Right renal cortex interstitium (tissue), 3 donors: ENCODE measurements around the gene ITGB3. TPM values are rescaled to one million over a fixed set of nuclear protein-coding genes. Genes with fewer than 3 reads are reported as not detected.

ENCODE experiments used
- DNase-seq, 3 donors: peaks; one replicate each; pipeline ENCODE4 v3.0.0-alpha.2; 2013; ENCODE audit warnings: low read depth in 3 of 3, low spot score in 2 of 3
- polyA plus RNA-seq, 3 donors: library from polyadenylated mRNA; unstranded; fragments of 120-200 nt; gene quantifications; one replicate each; pipeline ENCODE4 v1.2.1, GENCODE V29; 2013; ENCODE audit not compliant: insufficient read length in 3 of 3

Gene ITGB3
- polyA plus RNA-seq, 3 donors, result 19.0 to 20.8 (median 20.7) TPM

GRCh38 chr17:47274319-47275069 is 20.9 kb downstream of the ITGB3 start:
- DNase-seq, result no peak

GRCh38 chr17:47275245-47275984 is 21.8 kb downstream of the ITGB3 start:
- DNase-seq, result no peak

DNA sequence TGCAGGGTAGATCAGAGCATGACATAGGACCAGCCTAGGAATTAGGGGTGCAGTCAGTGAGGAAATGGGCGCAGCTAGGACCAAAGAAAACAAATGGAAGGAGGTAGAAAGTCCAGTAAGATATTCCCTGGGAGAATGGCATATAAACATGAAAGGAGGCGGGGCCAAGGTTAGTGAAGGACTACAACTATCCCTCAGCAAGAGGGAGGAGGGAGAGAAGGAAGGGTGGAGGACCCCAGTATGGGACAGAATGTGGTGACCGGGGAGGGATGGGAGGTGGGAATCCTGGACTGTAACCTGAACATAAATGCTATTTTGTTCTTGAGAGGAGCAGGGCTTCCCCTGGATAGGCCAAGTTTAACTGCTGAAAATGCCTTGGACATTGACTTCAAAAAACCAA is 22.8 kb downstream of the ITGB3 start:
- no peak for DNase-seq

GRCh38 chr17:47276868-47277267 is 23.2 kb downstream of the ITGB3 start:
- DNase-seq, result no peak

GRCh38 chr17:47277921-47278320 is 24.3 kb downstream of the ITGB3 start:
- no peak for DNase-seq

- DNase-seq, result no peak
Observed at GRCh38 chr17:47278561-47278960, 24.9 kb downstream of the ITGB3 start.

DNA sequence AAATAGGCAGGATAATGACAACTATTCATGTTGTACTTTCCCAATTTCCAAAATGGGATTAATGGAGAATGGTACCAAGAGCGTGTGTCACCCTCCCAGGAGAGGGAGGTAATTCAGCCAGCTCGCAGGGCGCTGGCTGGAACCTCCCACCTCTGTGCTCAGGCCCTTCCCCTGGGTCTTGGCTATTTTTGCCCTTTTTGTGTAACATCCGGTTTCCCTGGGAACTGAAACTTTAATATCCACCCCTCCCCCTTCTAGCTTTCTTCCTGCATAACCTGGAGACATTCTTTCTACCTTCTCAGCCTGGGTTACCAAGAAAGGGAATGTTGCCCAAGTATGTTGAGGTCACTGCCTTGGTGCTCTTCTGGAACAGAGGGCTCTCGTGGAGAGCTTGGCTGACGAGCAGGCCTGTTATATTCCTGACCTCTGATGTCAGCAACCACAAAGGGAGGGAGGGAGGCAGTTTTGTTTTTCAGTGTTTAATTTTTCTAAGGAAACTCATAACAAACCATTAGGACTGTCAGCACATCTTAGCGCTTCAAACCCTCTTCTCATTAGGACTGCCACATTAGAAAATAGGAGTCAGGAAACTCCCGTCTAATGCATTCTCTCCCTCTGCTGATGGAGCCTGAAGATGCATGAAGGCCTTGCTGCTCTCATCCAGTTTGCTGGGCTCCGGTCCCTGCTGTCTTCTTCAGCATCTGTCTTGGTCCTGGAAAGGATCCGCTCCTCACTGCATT is 25.6 kb downstream of the ITGB3 start:
- no peak for DNase-seq

GRCh38 chr17:47280072-47280811 is 26.6 kb downstream of the ITGB3 start:
- no peak for DNase-seq

- no peak for DNase-seq
Observed at GRCh38 chr17:47281216-47281615, 27.6 kb downstream of the ITGB3 start.

- no peak for DNase-seq
Observed at GRCh38 chr17:47285003-47285402, 31.4 kb downstream of the ITGB3 start.

DNA sequence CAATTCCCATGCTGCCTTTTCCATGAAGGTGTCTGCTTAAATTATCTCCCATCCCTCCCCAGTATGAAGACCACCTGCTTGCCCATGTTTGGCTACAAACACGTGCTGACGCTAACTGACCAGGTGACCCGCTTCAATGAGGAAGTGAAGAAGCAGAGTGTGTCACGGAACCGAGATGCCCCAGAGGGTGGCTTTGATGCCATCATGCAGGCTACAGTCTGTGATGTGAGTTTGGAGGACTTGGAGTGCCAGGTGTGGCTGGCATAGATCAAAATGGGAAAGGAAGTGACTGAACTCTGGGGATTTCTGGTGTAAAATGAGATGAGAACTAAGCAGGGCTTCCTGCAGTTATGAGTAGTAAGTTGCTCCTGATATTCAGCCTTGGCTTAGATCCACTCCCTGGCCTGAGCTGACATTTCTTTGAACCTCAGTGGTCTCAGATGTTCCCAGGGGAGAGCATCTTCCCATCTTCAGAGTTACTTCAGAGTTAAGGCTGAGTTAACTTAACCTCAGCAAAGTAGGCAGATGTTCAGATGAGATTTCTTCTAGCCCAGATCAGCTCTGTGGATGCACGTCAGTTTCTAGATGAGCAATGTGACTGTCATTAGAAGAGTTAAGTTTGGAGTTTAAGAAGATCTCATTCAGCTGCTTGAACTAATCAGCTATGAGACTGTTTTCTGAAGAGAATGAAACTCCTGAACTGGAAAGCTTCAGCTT is 32.7 kb downstream of the ITGB3 start:
- DNase-seq, result no peak

- no peak for DNase-seq
Observed at GRCh38 chr17:47287068-47287467, 33.4 kb downstream of the ITGB3 start.

DNA sequence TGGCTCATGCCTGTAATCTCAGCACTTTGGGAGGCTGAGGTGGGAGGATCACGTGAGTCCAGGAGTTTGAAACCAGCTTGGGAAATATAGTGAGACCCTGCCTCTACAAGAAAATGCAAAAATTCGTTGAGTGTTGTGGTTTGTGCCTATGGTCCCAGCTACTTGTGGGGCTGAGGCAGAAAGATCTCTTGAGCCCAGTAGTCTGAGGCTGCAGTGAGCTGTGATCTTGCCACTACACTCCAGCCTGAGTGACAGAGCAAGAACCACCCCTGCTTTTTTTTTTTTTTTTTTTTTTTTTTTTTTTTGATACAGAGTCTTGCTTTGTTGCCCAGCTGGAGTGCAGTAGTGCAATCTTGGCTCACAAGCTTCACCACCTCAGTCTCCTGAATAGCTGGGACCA is 34.0 kb downstream of the ITGB3 start:
- DNase-seq, result no peak

DNA sequence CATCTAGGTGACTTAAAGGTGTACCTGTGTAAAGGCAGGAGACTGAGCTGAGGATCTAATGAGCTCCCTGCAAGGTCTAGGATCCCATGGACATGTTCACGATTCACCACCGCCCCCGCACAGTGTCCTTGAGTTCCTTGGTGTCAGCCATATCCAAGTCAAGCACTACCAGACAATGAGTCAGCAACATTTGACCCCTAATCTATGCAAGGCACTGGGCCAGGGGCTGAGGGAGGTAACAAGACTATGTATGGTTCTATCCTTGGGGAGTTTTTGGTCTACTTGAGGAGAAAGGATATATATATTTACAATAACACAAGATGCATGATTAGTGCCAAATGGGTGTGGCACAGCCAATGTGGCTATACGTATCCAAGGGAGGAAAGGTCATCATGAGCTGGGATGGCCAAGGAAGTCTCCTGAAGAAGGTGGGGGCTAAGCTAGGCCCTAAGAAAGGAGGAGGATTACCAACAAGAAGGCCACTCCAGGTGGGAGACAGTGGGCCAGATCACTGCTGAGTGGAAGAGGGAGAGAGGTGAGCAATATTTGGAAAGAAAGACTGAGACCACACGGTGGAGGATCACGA is 35.0 kb downstream of the ITGB3 start:
- no peak for DNase-seq

DNA sequence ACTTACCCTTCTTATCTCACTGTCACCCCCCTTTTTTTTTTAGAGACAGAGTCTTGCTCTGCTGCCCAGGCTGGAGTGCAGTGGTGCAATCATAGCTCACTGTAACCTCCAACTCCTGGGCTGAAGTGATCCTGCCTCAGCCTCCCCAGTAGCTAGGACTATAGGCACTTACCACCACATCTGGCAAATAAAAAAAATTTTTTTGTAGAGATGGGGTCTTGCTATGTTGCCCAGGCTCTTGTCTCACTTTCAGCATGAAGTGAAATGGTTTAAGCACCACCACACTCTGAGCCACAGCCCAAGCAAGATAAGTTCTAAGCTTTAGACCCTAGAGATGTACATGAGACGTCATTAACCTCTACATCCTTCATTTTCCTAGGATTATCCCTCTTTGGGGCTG is 35.7 kb downstream of the ITGB3 start:
- DNase-seq, result no peak

GRCh38 chr17:47290870-47291241 is 37.2 kb downstream of the ITGB3 start:
- no peak for DNase-seq

- DNase-seq, result no peak
Observed at GRCh38 chr17:47291242-47291873, 37.7 kb downstream of the ITGB3 start.

DNA sequence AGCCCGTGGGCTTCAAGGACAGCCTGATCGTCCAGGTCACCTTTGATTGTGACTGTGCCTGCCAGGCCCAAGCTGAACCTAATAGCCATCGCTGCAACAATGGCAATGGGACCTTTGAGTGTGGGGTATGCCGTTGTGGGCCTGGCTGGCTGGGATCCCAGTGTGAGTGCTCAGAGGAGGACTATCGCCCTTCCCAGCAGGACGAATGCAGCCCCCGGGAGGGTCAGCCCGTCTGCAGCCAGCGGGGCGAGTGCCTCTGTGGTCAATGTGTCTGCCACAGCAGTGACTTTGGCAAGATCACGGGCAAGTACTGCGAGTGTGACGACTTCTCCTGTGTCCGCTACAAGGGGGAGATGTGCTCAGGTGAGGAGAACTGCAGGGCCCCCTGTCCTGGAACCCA is 38.6 kb downstream of the ITGB3 start:
- DNase-seq, result no peak

GRCh38 chr17:47295037-47295873 is 41.6 kb downstream of the ITGB3 start:
- no peak for DNase-seq
